Astrocyte of the cerebellum (primary cell): ENCODE results near the gene KRTAP5-4.
"Not testable (repeated sequence)": the region's sequence is repeated elsewhere in the genome, so short reads cannot be mapped to it uniquely, and the experiment has no call there.

Experiments used
- DNase-seq: peaks from one replicate; pipeline ENCODE4 v3.0.0-alpha.2; 2011; ENCODE audit warnings: low read depth
- H3K4me3 ChIP-seq: 2 replicates; pipeline ENCODE4 v1.5.1; 2011; ENCODE audit warnings: mild to moderate bottlenecking, low read depth, low read length, moderate library complexity
- CTCF ChIP-seq: IDR thresholded peaks from 2 replicates; pipeline ENCODE4 v1.5.1; 2012; ENCODE audit warnings: low read length, low read depth, moderate library complexity, mild to moderate bottlenecking; ENCODE audit errors: missing control alignments
- in situ Hi-C: cut with HindIII; loops from 2 replicates; pipeline ENCODE4 v1.10.0; 2017; ENCODE audit warnings: low sequenced_read_pairs

The KRTAP5-4 gene

DNA sequence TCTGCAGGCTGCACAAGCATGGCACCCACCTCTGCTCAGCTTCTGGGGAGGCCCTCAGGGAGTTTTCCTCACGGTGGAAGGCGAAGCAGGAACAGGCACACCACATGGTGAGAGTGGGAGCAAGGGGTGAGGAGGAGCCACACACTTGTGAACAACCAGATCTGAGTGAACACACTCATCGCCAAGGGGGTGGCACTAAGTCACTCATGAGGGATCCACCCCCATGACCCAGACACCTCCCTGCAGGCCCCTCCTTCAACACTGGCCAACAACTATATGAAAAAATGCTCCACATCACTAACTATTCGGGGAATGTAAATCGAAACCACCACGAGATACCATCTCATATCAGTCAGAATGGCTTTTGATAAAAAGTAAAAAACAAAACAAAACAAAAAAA is 23.1 kb downstream of the KRTAP5-4 start:
- H3K4me3 ChIP-seq, result no peak overlapping the region
- TF ChIP-seq CTCF, result no peak
- in situ Hi-C loops, result no loop called here
- DNase-seq, result no peak

- in situ Hi-C loops, H3K4me3 ChIP-seq, DNase-seq: not testable (repeated sequence)
Measured at GRCh38 chr11:1598406-1598805, 23.5 kb downstream of the KRTAP5-4 start.

GRCh38 chr11:1597994-1598380 is 24.0 kb downstream of the KRTAP5-4 start, which contains the start of gene KRTAP5-2:
TSS of gene KRTAP5-2 (minus strand) at chr11:1598294. CDS start at chr11:1598250, 44 bp downstream.
- in situ Hi-C loops, result no loop called here
- DNase-seq, result no peak
- TF ChIP-seq CTCF, result no peak
- no peak within 1 kb of the TSS for H3K4me3 ChIP-seq

DNA sequence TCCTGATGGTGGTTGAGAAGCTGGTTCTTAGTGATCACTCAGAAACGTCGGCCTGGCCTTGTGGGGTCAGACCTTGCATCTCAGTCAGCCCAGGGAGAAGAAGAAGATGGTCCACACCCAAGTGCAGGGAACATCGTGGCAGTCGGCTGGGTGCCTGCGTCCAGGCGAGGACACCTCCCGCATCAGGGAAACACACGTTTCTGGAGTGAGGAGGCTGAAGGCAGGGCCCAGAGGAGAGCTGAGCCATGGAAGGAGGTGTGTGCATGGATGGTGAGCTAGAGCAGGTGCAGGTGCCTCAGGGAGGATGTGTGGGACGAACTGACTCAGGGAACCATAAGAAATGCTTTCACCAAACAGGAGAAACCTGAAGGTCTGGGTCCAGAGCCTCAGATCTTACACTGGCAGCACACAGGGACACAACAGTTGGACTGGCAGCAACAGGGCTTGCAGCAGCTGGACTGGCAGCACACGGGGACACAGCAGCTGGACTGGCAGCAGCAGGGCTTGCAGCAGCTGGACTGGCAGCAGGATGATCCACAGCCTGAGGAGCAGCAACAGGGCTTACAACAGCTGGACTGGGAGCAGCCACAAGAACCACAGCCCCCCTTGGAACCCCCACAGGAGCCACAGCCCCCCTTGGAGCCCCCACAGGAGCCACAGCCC is 24.5 kb downstream of the KRTAP5-4 start:
- DNase-seq, result no peak
- in situ Hi-C loops, result no loop called here
- H3K4me3 ChIP-seq, result no peak overlapping the region
- no peak for TF ChIP-seq CTCF

GRCh38 chr11:1596576-1597121 is 25.3 kb downstream of the KRTAP5-4 start:
- H3K4me3 ChIP-seq, DNase-seq, in situ Hi-C loops: not testable (repeated sequence)

DNA sequence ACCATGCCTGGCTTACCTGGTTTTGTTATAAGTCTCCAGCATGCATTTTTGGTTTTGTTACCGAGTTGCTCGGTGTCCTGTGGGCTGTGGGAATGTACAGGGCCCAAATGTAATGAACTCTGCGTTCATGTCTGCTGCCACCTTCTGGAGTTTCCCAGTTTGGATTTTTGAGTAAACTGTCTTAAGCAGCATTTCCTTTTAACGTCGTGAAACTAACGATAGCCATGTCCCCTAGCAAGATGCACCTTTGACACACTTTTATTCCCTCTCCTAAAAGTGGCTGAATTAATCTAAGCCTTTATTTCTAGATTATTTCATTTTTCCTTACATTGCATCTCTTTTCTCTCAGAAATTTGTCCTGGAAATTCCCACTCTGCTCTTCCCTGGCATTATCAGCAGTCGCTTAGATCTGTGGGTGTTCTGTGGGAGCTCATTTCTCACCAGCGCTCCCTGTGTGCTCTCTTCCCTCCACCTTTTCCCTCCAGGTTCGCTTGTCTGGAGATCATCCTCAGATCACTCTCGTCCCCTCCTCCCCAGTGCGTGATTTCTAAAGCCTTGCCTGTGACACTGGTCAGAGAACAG is 25.9 kb downstream of the KRTAP5-4 start:
- DNase-seq, H3K4me3 ChIP-seq, in situ Hi-C loops: not testable (repeated sequence)

DNA sequence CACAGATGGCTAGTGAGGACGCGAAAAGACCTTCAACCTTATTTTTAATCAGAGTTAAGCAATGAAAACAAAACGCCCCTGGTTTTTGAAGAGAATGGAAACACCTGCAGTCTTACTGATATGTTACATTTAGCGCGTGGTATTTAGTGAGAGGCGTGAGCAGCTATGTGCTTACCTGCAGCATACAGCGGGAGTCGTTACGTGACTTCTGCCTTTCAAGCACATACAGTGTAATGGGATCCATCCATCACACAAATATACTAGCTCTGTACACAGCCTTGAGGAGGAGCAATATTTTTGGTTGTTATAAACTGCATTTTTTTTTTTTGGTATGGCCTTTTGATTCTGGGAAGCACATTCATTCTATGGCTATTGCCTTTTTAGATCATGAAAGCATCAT is 29.3 kb downstream of the KRTAP5-4 start:
- no peak for DNase-seq
- no peak overlapping the region for H3K4me3 ChIP-seq
- in situ Hi-C loops, result no loop called here
- no peak for TF ChIP-seq CTCF

DNA sequence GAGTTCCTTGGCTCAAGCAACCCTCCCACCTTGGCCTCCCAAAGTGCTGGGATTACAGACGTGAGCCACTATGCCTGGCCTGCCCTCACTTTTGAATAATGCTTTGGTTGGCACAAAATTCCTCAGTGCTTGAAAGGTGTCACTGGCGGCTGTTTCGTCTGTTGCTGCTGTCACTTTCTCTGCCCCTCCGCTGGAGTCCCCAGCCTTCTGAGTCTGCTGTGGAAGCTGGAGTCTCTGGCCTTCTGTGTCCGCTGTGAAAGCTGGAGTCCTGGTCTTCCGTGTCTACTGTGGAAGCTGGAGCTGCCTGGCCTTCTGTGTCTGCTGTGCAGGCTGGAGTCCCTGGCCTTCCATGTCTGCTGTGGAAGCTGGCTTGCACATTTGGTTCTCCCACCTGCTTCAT is 31.9 kb downstream of the KRTAP5-4 start:
- in situ Hi-C loops, result no loop called here
- DNase-seq, result no peak
- H3K4me3 ChIP-seq, result no peak overlapping the region
- TF ChIP-seq CTCF, result no peak

DNA sequence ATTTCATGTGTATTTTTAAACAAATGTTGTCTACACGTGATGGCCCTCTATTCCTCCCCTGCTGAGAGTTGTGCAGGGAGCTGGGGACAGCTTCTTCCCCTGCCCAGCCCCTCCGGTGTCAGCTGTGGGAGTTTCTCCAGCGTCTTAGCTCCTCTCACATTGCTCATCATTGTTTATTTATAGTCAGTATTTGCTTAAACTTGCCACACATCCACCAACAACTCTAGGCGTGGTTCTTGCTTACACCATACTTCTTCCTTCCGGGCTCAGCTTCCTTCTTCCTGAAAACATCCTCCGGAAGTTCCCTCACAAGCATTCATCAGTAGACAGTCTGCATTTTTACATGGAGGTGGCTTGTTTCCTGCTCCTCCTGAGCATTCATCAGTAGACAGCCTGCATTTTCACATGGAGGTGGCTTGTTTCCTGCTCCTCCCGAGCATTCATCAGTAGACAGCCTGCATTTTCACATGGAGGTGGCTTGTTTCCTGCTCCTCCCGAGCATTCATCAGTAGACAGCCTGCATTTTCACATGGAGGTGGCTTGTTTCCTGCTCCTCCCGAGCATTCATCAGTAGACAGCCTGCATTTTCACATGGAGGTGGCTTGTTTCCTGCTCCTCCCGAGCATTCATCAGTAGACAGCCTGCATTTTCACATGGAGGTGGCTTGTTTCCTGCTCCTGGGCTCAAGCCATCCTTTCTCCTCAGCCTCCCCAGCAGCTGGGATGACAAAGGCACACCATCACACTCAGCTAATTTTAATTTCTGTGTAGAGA is 32.6 kb downstream of the KRTAP5-4 start:
- H3K4me3 ChIP-seq, in situ Hi-C loops, DNase-seq: not testable (repeated sequence)
